ENCODE measurements around the gene OAS3. TPM values are rescaled to one million over a fixed set of nuclear protein-coding genes. Genes with fewer than 3 reads are reported as not detected.

OAS3 gene
- polyA plus RNA-seq, 4 donors, result 8.6 to 11.6 (median 9.5) TPM

DNA sequence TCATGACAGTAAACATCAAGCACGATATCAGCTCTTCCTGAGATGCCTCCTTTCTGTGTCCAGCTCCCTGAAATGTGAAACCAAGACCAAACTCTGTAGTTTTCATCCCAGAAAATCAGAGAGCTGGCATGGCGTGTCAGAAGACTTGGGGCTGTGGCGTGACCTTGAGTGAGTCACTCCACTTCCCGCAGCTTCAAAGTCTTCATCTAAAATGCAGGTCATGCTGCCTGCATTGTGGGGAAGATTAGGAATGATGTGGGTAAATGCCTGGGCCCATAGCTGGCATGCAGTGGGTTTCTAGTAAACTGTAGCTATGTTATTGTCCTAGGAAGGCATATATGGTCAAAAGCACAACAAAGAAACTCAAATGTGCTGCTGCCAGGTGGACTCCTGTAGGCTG, 68.9 kb downstream of the OAS3 start:
- DNase-seq (ENCODE audit: low read depth in 4 of 4, low spot score in 3 of 4), result no peak

GRCh38 chr12:113010701-113011100, 72.4 kb downstream of the OAS3 start:
- no peak for DNase-seq (ENCODE audit: low read depth in 4 of 4, low spot score in 3 of 4)

DNA sequence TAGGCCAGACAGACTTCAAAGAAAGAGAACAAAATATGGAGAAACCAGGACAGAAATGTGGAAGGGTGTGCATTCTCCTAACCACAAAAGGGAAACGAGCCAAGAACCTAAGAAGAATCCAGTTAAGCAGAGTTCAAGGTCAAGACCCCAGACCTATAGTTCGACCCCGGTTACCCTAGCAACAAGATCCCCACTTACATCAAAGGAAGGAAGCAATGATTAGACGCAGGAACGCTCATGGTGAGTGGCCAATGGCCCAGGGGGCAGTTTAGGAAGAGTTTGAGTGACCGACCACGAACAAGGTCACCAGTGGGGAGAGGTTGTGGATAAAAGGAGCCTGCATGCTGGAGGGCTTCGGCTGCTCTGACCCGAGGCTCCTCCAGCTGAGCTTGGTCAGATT, 76.3 kb downstream of the OAS3 start:
- DNase-seq (ENCODE audit: low read depth in 4 of 4, low spot score in 3 of 4), result no peak

DNA sequence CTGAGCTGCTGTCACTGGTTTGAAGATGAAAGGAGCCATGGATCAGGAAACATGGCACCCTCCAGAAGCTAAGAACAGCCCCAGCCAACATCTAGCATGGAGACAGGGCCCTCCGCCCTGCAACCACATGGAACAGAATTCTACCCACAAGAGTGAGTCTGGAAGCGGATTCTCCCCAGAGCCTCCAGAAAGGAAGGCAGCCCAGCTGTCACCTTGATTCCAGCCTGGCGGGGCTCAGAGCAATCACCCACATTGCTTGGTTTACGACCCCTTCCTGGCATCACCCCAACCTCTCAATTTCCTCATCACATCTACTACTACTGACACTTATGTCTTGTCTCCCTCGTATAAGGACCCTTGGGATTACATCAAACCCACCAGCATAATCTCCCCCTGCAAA, 78.5 kb downstream of the OAS3 start:
- DNase-seq (ENCODE audit: low read depth in 4 of 4, low spot score in 3 of 4), result no peak

DNA sequence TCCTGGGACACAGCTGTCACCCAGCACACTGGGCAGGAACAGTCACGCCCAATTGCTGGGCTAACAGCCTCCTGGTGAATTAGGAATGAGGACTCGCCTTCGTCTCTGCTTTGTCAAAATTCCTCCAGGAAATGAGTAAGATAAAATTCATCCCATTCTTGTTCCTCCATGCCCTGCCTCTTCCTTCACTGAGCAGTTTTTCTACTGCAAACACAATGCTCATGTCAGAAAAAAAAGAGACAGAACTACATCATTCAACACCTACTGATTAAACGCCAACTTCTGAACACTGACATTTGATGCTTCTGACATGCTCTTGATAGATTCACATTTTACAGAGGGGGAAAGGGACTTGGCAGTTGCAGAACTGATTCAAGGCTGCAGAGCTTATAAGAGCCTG, 80.8 kb downstream of the OAS3 start:
- DNase-seq (ENCODE audit: low read depth in 4 of 4, low spot score in 3 of 4), result no peak

- DNase-seq (ENCODE audit: low read depth in 4 of 4, low spot score in 3 of 4), result no peak
Observed at GRCh38 chr12:113021500-113021899, 83.2 kb downstream of the OAS3 start.

Other genes starting within 250 kb of the OAS3 start
- under 1 TPM; 0.07 to 0.29 (median 0.17) TPM for gene RPH3A, start 146.7 kb upstream of the OAS3 start, polyA plus RNA-seq (ENCODE audit: insufficient read length in 4 of 4)
- gene OAS1, start 31.5 kb upstream of the OAS3 start, polyA plus RNA-seq (ENCODE audit: insufficient read length in 4 of 4), result 10 to 100 TPM; 10.2 to 15.4 (median 12.7) TPM
- gene OAS2, start 40.0 kb downstream of the OAS3 start, polyA plus RNA-seq (ENCODE audit: insufficient read length in 4 of 4), result 1 to 10 TPM; 5.6 to 8.0 (median 6.8) TPM
- 10 to 100 TPM in 3 of 4 donors, 1 to 10 TPM in 1; 3.9 to 16.0 (median 11.6) TPM for gene DTX1, start 118.3 kb downstream of the OAS3 start, polyA plus RNA-seq (ENCODE audit: insufficient read length in 4 of 4)
- 10 to 100 TPM in 1 of 4 donors, 1 to 10 TPM in 2, under 1 TPM in 1; 0.16 to 15.4 (median 7.8) TPM for gene RASAL1, start 197.3 kb downstream of the OAS3 start, polyA plus RNA-seq (ENCODE audit: insufficient read length in 4 of 4)
- 1 to 10 TPM in 1 of 4 donors, under 1 TPM in 3; 0.27 to 3.0 (median 0.75) TPM for gene CFAP73, start 211.2 kb downstream of the OAS3 start, polyA plus RNA-seq (ENCODE audit: insufficient read length in 4 of 4)
- gene DDX54, start 247.0 kb downstream of the OAS3 start, polyA plus RNA-seq (ENCODE audit: insufficient read length in 4 of 4), result 10 to 100 TPM; 40.3 to 96.0 (median 66.4) TPM
- gene RITA1, start 247.2 kb downstream of the OAS3 start, polyA plus RNA-seq (ENCODE audit: insufficient read length in 4 of 4), result 10 to 100 TPM; 11.6 to 20.7 (median 14.1) TPM

All from left renal pelvis (tissue), 4 donors.